Measurements from ENCODE around the gene RAI1. TPM values are rescaled to one million over a fixed set of nuclear protein-coding genes. Genes with fewer than 3 reads are reported as not detected.
"Not testable (repeated sequence)": the region's sequence is repeated elsewhere in the genome, so short reads cannot be mapped to it uniquely, and the experiment has no call there.

The RAI1 gene
- polyA plus RNA-seq, 1 donor, result 20.1 TPM

DNA sequence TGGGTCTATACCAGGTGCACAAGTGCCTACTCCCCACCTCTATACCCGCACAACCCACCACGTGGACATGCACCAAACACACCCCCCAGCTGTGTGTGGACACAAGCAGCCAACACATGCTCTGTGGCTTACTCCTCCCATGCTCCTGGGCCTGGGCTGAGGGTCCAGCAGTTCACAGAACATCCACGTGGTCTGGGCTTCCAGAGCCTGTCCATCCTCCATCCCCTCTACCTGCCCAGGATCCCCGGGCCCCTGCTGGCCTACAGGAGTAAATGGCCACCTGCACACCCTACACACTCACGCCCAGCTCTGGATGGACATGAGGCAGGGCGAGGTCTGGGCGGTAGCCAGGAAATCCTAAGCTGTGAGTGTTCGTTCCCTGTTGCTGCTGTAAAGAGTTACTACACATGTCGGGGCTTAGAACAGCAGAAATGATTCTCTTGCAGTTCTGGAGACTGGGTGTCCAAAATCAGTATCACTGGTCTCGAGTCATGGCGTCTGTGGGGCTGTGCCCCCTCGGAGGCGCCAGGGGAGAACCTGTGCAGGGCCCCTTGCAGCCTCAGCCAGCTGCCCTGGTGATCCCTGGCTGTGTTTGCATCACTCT lies 15.0 kb upstream of the RAI1 start:
- no peak for DNase-seq

DNA sequence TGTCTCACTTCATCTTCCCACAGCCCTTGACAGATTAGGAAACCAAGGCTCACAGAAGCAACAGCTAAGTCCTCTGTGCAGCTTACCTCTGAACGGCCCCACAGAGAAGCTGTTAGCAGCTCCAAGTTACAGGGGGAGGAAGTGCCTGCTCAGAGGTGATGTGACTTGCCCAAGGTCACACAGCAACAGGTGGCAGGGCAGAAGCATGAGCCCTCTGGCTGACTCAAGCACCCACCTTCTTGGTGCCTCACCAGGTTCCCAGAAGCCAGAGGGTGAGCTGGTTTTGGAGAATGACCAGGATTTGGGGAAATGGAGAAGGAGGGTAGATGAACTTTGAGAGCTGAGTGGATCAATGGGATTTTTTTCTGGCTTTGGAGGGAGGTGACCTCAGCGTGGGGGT lies 14.0 kb upstream of the RAI1 start:
- DNase-seq, result no peak

DNA sequence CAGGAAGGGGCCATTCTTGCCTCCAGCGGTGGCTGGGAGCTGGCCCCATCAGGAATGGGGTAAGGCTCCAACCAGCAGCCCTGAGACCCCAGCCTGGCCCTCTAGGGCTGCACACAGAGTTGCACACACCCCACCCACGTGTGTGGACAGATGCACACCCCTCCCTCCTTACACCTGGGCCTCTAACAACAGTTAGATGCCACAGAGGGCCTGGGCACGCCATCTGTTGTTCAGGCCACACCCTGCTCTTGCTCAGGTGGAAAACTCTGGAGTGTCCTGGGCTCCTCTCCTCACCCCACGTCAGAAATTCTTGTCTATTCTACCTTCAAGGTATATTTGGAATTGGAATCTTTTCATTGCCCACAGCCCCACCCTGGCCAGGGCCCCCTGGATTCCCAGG lies 13.3 kb upstream of the RAI1 start:
- DNase-seq, result no peak

DNA sequence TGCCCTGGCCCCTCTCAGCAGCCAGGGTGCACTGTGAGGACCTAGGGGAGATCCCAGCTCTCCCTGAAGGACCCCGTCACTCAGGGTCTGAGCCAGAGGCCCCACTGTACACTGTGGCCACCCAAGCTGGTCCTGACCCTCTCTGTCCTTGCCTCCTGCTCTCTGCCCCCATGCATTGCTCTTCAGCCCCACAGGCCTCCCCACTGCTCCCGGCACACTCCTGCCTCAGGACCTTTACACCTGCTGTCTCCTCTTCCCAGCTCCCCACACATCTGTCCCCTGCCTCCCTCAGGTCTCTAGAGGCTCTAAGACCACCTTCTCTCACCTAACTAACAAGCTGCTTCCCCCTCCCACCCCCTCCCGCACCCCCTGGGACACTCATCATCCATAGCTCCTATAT lies 12.9 kb upstream of the RAI1 start:
- DNase-seq, result no peak

DNA sequence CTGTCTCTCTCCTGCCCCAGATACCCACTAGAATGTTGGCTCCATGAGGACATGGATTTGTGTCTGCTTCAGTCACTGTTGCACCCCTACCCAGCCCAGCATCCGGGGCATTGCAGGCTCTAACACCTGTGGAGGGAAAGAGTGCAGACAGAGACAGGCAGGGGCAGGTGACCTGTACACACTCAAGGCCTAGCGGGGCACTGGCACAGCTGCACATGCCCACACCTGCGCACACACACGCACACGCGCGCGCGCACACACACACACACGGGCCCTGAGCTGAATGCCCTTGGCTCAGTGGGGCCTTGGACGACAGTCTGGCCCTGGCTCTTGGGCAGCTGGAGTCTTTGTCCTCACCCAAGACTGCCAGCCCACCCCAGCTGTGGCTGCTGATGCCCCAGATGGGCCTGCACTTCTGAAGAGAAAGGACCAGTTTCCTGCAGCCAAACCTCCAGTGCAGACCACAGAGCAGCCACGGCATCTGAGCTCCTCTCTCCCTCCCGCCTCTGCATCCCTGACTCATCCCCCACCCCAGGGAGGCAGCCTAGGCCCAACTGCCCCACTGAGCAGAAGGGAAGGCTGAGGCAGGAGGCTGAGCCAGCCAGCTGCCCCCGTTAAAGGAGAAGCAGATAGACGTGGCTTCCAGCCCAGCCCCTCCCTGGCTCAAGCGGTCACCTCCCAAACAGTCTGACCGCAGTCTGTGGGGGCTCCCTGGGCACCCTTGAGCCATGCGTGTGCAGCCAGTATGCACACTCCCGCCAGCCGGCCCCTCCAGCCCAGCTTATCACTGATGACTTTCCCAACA lies 12.3 kb upstream of the RAI1 start:
- DNase-seq, result no peak

DNA sequence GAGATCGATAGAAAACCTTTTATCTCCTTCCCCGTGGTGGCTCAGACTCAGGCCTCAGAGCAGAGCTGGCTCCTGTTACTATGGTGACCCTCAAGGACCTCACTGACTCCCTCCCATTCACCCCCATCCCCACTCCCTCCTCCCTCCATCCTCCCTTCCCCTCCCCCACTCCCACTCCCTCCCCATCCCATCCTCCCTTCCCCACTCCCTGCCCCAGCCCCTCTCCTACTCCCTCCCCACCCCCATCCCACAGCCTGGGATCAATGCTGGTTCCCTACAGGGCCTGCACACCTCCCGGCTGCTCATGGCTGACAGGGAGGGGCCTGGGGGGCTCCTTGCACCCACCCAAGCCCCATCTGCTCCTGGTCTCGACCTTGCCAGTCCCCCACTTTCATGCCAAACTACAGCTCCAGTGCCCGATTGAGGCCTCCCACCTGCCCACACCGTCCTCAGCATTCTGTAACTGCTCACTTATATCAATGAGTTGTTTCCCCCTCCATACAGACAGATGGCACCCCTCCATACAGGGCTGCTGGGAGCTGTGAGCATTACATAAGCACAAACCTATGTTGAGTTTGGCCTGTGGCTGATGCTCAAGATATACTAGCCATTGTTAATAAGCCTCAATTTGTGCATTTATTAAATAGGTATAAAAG lies 11.6 kb upstream of the RAI1 start:
- no peak for DNase-seq

DNA sequence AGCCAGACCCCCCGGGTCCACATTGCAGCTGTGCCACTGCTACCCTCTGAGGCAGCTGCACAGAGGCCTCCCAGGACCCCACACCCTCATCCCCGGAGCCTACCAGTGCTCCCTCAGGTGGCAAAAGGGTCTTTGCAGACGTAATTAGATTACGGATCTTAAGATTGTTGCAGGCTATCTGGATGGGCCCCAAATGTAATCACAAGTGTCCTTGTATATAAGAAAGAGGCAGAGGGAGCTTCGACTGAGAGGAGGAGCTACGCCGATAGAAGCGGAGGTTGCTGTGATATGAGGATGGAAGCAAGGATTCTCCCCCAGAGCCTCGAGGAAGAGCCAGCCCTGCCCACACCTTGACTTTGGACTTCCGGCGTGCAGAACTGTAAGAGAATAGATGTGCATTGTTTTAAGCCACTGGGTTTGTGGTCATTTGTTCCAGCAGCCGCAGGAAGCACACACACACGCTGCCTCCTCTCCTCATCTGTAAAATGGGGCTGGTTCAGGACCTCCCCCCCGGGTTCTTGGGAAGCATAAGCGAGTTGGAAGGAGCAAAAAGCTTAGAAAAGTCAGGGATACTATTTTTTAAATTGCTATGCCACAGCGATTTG lies 10.5 kb upstream of the RAI1 start:
- DNase-seq, result no peak

DNA sequence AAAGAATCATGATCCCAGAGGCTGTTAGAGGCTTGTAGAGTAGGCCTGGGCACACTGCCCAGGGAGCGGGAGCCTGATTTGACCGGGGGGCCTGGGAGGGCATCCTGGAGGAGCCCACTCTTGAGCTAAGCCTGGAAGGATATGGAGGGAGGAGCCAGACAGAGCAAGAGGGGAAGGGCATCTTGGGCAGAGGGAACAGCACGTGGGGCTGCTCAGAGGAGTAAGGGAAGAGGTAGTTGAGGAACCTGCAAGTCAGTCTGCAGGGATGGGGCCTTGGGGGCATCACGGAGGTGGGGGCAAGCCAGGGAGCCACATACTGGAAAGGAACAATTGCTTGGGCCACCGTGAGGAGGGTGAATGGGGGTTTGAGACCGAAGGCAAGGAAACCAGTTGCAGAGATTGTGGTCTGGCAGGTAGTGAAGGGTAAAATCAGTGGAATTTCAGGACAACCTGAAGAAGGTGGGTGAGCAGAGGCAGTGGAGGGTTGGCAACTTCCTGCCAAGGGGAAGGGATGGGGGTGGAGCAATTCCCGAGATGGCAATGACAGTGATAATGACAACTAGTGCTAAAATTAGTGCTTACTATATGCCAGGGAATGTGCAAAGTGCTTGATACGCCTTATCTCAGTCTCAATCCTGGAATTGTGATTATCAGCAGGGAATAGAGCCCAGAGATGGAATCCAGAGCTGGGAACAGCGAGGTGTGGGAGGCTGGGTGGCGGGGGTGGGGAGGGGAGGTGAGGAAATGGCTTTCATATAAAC lies 9.7 kb upstream of the RAI1 start:
- DNase-seq, result no peak

DNA sequence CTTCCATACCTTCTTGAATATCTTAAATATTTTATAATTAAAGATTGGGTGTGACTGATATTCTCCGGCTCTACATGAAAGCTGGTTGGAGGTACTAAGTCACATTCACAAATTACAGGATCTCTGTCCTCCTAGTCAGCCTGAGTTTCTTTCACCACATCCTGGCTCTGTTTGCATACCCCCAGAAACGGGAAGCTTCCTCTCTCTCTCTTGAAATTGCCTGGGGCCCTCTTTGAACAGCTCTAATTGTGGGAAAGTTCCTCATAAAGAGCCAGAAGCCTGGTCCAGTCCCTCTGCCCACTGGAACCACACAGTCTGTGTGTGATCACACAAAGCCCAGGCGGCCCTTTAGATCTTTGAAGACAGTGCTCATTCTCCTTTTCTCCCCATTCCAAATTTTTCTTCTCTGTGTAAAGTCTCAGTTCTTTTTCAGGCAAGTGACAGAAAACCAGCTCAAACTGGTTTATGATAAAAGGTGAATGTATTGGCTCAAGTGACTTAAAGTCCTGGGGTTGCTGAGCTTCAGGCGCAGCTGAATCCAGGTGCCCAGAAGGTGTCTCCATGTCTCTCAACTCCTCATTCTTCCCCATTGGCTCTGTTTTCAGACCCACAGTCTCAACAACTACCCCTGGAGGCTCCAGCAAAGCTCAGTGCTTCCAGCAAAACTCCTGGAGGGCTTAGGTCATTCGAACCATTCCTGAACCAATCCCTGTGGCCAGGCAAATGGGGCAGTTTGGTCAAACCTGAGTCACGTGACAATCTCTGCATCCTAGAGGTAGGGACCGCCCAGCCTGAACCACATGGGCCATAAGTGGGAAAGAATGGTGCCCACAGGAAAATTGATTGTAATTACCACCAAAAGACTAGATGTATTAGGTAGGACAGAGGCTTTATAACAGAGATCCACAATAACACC lies 8.5 kb upstream of the RAI1 start:
- DNase-seq, result no peak

DNA sequence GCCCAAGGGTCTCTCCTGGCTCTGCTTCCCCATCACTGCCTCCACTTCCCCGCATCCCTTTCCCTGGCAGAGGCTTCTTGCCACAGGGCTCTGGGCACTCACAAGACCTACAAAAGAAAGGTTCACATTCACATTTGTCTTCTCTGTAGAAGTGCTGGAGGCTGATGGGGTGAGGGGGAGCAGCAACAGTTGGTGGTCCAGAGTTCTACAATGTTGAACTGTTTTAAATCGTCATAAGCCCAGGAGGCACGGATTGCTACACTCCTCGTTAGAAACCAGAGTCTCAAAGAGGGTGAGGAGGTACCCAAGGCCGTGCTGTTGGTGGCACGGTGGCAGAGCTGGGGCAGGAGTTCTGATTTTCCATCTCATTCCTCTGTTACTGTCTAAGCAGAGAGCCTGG lies 5.8 kb upstream of the RAI1 start:
- no peak for DNase-seq

DNA sequence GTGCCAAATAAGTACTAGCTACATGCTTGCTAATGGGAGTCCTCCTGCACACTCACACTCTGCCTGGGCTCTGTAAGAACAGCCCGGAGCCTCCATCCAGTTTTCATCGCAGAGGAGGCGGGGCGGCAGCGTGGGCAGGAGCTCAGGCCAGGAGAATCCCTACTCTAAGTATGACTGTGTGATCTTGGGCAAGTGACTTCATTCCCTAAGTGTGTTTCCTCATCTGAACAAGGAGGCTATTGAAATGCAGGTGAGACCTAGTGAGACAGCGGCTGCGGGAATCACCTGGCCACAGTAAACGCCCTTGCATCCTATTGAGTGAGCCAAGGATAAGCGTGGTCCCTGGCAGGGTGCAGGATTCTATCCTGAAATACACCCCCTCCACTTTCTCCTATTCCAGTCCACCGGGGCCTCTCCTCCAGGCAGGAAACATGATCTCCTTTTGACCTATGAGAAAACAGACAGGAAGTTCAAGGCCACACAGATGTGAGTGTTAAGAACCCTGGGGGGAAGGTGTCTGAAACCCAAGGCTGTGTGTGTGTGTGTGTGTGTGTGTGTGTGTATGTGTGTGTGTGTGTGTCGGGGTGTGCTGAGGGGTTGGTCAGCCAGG lies 5.2 kb upstream of the RAI1 start:
- DNase-seq, result no peak

DNA sequence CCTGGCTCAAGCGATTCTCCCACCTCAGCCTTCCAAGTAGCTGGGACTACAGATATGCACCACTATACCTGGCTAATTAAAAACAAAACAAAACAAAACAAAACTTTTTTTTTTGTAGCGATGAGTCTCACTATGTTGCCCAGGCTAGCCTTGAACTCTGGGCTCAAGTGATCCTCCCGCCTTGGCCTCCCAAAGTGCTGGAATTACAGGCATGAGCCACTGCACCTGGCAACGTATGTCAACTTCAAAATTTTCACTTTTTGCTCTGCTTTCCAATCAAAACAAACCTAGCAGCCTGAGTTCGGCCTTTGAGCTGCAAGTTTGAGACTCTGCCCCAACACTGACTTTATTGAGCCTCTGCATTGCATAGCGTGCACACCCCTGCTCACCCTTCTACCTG lies 4.5 kb upstream of the RAI1 start:
- DNase-seq, result no peak

DNA sequence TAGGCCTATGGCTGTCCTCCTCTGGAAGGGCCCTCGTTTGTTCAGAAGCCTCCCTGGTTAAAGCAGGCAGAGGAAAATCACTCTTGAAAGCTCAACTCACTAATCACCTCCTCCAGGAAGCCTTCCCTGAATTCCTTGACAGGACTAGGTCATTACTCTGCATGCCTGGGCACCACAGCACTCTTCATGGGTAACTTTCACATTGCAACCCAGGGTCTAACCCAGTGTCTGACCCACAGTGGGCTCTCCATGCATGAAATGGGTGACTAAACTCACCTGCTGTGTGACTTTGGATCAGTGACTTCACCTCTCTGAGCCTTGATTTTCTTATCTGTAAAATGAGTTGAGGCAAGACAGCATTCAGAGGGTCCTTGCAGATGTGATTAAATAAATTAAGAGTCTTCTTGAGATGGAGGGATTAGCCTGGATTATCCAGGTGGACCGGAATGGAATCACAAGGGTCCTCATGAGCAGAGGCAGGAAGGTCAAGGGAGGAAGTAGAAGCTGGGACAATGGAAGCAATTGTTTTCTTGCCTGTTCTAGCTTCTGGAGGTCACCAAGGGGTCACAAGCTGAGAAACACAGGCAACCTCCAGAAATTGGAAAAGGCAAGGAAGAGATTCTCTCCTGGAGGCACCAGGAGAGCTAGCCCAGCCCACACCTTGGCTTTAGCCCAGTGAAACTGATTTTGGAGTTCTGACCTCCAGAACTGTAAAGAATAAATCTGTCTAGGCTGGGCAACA lies 3.8 kb upstream of the RAI1 start:
- no peak for DNase-seq

DNA sequence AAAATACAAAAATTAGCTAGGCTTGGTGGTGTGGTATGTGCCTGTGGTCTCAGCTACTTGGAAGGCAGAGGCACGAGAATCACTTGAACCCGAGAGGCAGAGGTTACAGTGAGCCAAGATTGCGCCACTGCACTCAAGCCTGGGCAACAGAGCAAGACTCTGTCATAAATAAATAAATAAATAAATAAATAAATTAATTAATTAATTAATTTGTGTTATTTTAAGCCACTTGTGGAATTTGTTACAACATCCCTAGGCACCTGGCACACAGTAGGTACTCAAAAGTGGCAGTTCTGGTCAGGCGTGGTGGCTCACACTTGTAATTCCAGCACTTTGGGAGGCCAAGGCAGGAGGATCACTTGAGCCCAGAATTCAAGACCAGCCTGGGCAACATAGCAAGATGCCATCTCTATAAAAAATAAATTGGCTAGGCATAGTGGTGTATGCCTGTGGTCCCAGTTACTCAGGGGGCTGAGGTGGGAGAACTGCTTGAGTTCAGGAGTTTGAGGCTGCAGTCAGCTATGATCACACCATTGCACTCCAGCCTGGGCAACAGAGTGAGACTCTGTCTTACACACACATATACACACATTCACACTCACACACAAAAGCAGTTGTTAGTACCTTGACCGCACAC lies 3.1 kb upstream of the RAI1 start:
- not testable (repeated sequence) for DNase-seq

DNA sequence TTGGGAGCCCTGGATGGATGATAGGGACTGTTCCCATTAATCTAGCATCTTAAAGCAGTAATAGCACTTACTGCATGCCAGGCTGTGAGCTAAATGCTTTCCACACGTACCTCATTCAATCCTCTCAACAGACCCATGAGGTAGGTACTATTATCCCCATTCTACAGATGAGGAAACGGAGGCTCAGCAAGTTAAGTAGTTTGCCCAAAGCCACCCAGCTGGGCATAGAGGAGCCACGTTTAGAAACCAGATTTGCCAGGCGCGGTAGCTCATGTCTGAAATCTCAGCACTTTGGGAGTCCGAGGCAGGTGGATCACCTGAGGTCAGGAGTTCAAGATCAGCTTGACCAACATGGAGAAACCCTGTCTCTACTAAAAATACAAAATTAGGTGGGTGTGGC lies 2.0 kb upstream of the RAI1 start:
- DNase-seq, result no peak

DNA sequence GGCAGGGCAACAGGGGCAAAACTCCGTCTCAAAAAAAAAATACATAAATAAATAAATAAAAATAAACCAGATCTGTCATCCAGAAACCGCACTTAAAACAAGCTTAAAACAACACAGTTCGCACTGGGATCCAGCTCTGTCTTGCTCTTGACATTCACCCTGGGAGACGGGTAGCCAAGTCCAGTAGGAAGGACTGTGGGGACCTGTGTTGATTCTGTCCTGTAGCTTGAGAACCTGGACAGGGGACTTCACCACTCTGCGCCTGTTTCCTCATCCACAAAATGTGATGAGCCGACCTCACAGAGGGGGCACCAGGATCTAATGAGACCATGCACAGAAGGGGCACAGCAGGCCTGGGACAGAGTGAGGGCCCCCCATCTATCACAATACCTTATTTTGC lies 1.5 kb upstream of the RAI1 start:
- no peak for DNase-seq

DNA sequence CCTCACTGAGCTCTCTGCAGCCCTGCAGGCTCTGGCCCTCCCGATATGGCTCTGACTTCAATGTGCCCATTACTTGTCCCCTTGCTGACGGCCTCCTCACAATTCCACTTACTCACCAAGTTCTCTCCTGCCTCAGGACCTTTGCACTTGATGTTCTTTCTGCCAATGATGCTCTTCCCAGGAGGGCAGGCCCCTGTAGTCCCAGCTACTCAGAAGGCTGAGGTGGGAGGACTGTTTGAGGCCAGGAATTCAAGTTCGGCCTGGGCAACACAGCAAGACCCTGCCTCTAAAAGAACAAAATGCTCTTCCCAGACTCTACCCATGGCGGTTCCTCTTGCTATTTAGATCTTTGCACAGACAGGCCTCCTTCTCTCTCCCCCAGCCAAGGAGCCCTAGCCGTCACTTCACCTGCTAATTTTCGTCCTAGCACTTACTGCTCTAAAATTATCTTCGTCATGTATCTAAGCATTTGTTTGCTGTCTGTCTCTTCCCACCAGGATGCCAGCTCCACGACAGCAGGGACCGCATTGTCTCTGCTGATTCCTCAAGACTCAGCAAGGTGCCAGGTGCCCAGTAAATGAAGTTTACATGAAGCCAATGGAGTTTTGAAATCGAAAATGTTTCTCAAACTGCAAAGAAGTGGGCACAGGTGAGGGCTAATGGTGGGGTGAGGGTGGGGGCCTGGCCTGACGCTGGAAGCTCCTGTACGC lies 626 bp upstream of the RAI1 start:
- DNase-seq, result no peak

DNA sequence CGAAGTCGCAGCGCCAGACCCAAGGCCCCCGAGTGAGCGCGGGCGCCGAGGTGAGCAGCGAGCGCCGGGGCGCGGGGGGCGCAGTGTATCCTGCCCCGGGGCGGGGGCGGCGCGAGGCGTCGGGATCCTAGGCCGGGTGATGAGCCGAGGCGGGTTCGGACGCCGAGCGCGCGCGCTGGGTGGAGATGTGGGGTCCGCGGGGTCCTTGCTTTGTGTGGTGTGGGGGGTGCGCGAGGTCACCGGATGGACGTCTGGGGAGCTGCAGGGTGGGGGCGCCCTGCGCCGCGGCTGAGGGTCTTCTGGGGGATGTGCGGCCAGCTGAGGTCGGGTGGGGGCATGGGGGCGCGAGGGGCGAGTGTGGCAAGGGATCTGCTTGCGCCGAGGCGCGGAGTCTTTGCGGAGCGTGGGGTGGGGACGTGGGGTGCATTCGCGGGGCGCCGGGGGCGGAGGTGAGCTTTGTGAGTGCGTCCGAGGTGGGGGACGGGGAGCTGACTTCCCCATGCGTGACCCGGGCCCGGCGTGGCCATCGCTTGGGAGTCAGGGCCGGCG lies 560 bp downstream of the RAI1 start:
- peak; percentile 55 for DNase-seq

DNA sequence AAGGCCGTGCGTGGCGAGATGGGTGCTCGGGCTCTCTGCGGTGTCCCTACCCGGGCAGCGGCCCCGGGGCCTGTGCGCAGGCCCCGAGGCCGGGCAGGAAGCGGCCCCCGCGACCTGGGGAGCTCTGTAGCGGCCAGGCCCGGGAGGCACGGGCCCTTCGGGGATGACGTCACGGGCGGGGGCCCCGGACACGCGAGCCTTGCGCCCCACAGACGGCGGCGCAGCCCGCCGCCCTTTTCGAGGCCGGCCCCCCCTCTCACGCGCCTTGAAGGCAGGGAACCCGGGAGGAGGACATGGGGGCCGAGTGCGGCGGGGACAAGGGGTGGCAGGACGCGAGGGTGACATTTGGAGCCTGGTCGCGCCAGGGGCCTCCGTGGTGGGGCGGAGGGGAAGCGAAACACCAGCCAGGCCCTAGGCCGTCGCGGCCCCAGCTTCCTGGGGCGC lies 1.1 kb downstream of the RAI1 start:
- no peak for DNase-seq
